HPDE6-E6E7 (cell line): ENCODE measurements around the gene SRCIN1.

Source experiments
- DNase-seq: peaks from one replicate; pipeline ENCODE4 v3.0.0; 2011; ENCODE audit warnings: missing footprints; ENCODE audit errors: extremely low spot score

The SRCIN1 gene

GRCh38 chr17:38616361-38616760, 10.6 kb upstream of the SRCIN1 start:
- DNase-seq = no peak

GRCh38 chr17:38613981-38614779, 8.4 kb upstream of the SRCIN1 start:
- no peak for DNase-seq

GRCh38 chr17:38613525-38613980, 7.8 kb upstream of the SRCIN1 start:
- DNase-seq = no peak

GRCh38 chr17:38611872-38612376, 6.2 kb upstream of the SRCIN1 start:
- no peak for DNase-seq

GRCh38 chr17:38611070-38611786, 5.5 kb upstream of the SRCIN1 start:
- DNase-seq = no peak

GRCh38 chr17:38609280-38610031, 3.7 kb upstream of the SRCIN1 start:
- no peak for DNase-seq

- no peak for DNase-seq
Observed at GRCh38 chr17:38608648-38609047, 2.9 kb upstream of the SRCIN1 start.

- DNase-seq = no peak
Observed at GRCh38 chr17:38606646-38607611, 1.2 kb upstream of the SRCIN1 start.

GRCh38 chr17:38605411-38605840, 326 bp downstream of the SRCIN1 start:
- DNase-seq = no peak

- no peak for DNase-seq
Observed at GRCh38 chr17:38604479-38605403, 1.0 kb downstream of the SRCIN1 start.

GRCh38 chr17:38603786-38604478, 1.8 kb downstream of the SRCIN1 start:
- DNase-seq = no peak

GRCh38 chr17:38602956-38603785, 2.6 kb downstream of the SRCIN1 start:
- DNase-seq = no peak

GRCh38 chr17:38602453-38602852, 3.3 kb downstream of the SRCIN1 start:
- DNase-seq = no peak

- DNase-seq = no peak
Observed at GRCh38 chr17:38601539-38602351, 4.0 kb downstream of the SRCIN1 start.

GRCh38 chr17:38600906-38601305, 4.8 kb downstream of the SRCIN1 start:
- DNase-seq = no peak

- DNase-seq = no peak
Observed at GRCh38 chr17:38600416-38600815, 5.3 kb downstream of the SRCIN1 start.

- DNase-seq = no peak
Observed at GRCh38 chr17:38599398-38599856, 6.3 kb downstream of the SRCIN1 start.
